Dedifferentiated amniotic fluid mesenchymal stem cell (primary cell): ENCODE data around the gene SPOCK2.

Experiments
- DNase-seq: peaks from one replicate; pipeline ENCODE4 v3.0.0-alpha.2; 2016; ENCODE audit errors: extremely low spot score

SPOCK2 gene

GRCh38 chr10:72011976-72012512 lies 76.3 kb downstream of the SPOCK2 start:
- DNase-seq: no peak

DNA sequence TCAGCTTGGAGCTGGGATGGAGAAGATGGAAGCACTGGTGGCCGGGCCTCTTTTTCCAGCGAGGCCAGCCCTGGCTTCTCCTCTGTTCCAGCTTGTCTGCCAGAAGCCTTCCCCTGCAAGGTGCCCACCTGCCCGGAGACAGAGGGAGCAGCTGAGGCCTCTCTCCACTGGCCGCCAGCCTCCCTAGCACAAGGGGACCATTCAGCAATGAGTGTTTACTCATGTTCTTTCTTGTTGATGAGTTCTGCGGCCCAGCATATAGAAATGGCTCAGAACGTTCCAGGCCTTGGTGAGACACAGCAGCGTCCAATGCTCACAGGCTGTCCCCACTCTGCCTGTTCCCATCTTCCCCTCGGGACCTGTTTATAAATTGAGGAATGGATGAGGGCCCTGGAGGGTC lies 76.9 kb downstream of the SPOCK2 start:
- no peak for DNase-seq

DNA sequence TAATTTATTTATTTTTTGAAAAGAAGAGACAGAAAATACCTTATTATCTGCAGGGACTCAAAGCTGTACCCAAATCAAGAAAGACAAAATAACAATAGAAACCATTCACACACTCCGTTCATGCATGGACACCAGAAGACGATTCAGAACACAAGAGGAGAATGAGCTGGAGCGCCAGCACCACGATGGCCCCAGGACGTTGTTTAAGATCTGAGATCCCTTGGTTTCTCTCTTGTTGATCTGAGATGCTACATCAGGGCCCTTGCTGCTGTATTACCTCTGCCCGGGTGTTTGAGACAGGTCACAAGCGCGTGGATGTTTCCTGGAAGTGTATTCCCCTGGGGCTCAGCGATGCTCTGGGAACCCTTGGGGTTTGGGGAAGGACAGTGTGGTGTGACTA lies 77.3 kb downstream of the SPOCK2 start:
- DNase-seq: no peak

GRCh38 chr10:72010234-72010973 lies 77.9 kb downstream of the SPOCK2 start:
- DNase-seq: no peak

GRCh38 chr10:72009425-72010081 lies 78.8 kb downstream of the SPOCK2 start:
- DNase-seq: peak; percentile 94

GRCh38 chr10:72009051-72009424 lies 79.3 kb downstream of the SPOCK2 start:
- DNase-seq: no peak
